ENCODE measurements around the gene SCAF1.

The SCAF1 gene

GRCh38 chr19:49645592-49645991, 3.6 kb downstream of the SCAF1 start:
- DNase-seq, result no peak

GRCh38 chr19:49645995-49646394, 4.0 kb downstream of the SCAF1 start:
- DNase-seq, result no peak

GRCh38 chr19:49646586-49646985, 4.6 kb downstream of the SCAF1 start:
- DNase-seq, result no peak

- no peak for DNase-seq
These were observed 9.2 kb downstream of the SCAF1 start for GRCh38 chr19:49651029-49651819.

- DNase-seq, result no peak
These were observed 10.0 kb downstream of the SCAF1 start for GRCh38 chr19:49651820-49652550.

GRCh38 chr19:49652551-49653465, 10.8 kb downstream of the SCAF1 start:
- no peak for DNase-seq

GRCh38 chr19:49653466-49653806, 11.4 kb downstream of the SCAF1 start:
- no peak for DNase-seq

GRCh38 chr19:49654581-49654980, 12.6 kb downstream of the SCAF1 start:
- no peak for DNase-seq

GRCh38 chr19:49655570-49656455, 13.8 kb downstream of the SCAF1 start:
- DNase-seq, result no peak

- DNase-seq, result no peak
These were observed 14.6 kb downstream of the SCAF1 start for GRCh38 chr19:49656456-49657109.

GRCh38 chr19:49657493-49658138, 15.6 kb downstream of the SCAF1 start:
- DNase-seq, result no peak

GRCh38 chr19:49658139-49658517, 16.1 kb downstream of the SCAF1 start:
- no peak for DNase-seq

GRCh38 chr19:49658566-49659442, 16.8 kb downstream of the SCAF1 start:
- no peak for DNase-seq

- DNase-seq, result no peak
These were observed 18.4 kb downstream of the SCAF1 start for GRCh38 chr19:49660338-49660961.

- DNase-seq, result no peak
These were observed 20.0 kb downstream of the SCAF1 start for GRCh38 chr19:49662011-49662410.

GRCh38 chr19:49663224-49663623, 21.2 kb downstream of the SCAF1 start:
- no peak for DNase-seq

GRCh38 chr19:49664171-49665035, 22.4 kb downstream of the SCAF1 start:
- peak; percentile 94 for DNase-seq

- DNase-seq, result no peak
These were observed 23.0 kb downstream of the SCAF1 start for GRCh38 chr19:49665036-49665350.
